Activated T-helper 1 cell treated with Interleukin-2 at 50 U/mL for 16 hours (primary cell): Measurements from ENCODE around the gene PUM2.
"Not testable (repeated sequence)": the region's sequence is repeated elsewhere in the genome, so short reads cannot be mapped to it uniquely, and the experiment has no call there.

ENCODE experiments used
- DNase-seq: peaks from one replicate; pipeline ENCODE4 v3.0.0-alpha.2; 2020; ENCODE audit warnings: low read depth

Gene PUM2

DNA sequence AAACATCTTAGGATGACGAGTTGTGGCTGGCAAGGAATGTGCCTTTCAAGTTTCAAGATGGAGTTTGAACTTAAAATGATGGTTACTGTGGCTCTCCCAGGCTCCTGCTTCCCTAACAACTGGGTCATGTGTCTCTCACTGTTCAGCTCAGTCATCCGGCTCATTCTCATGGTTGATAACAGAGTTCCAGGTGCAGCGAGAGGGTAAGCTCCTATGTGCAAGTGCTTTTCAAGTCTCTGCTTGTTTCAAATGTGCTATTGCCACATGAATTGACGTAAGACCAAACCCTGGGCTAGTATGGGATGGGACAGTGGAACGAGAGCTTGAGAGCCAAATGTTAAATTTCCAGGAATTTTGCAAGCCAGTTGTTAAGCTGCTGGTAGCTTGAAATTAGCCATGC is 19.5 kb upstream of the PUM2 start:
- DNase-seq, result no peak

GRCh38 chr2:20369366-20369765 is 18.7 kb upstream of the PUM2 start:
- DNase-seq, result no peak

DNA sequence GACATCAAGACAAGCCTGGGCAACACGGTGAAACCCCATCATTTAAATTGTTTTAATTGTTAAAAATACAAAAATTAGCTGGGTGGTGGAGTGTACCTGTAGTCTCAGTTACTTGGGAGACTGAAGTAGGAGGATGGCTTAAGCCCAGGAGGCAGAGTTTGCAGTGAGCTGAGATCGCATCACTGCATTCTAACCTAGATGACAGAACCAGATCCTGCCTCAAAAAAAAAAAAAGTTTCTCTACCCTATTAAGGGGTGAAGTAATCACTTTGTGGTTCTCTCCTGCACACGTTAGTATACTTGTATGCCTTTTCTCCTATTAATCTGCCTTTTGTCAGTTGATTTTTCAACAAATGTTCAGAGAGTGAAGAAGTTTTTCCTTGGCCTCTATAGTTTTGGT is 18.1 kb upstream of the PUM2 start:
- DNase-seq, result no peak

DNA sequence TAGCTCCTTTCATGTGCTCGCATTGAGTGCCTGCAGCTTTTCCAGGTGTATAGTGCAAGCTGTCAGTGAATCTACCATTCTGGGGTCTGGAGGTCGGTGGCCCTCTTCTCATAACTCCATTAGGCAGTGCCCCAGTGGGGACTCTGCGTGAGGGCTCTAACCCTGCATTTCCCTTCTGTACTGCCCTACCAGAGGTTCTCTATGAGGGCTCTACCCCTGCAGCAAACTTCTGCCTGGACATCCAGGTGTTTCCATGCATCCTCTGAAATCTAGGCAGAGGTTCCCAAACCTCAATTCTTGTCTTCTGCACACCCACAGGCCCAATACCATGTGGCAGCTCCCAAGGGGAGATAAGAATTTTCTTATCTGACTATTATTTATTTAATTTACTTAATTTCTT is 17.3 kb upstream of the PUM2 start:
- DNase-seq, result not testable (repeated sequence)

- DNase-seq, result no peak
These were observed 16.1 kb upstream of the PUM2 start for GRCh38 chr2:20366672-20367116.

DNA sequence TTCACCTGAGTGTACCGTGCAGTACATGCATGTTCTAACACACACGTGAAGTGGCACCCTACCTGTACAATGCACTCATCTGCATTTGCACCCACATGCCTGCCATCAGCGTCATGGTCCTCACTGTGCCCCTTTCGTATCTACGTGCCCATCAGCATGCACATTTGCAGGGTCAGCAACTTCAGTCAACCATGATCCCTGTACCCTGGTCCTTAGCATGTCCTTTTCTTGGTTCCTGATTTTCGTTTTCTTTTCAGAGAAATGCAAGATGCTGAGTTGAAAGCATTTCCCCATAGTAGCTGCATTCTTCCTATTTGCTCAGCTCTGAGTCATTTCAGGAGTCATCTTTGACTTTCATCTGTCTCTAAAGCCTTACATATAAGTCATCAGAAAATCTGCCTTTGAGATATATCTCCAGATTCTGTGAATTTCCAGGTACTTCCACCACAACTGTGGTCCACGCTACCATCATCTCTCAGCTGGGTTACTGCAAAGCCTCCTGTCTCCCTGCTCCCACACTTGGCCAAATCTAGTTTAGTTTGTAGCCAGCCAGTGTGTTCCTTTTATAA is 14.7 kb upstream of the PUM2 start:
- DNase-seq, result no peak

GRCh38 chr2:20363578-20363977 is 12.9 kb upstream of the PUM2 start:
- no peak for DNase-seq

GRCh38 chr2:20362701-20363435 is 12.2 kb upstream of the PUM2 start:
- DNase-seq, result no peak

- DNase-seq, result no peak
These were observed 11.2 kb upstream of the PUM2 start for GRCh38 chr2:20361893-20362292.

- no peak for DNase-seq
These were observed 8.5 kb upstream of the PUM2 start for GRCh38 chr2:20359096-20359495.

GRCh38 chr2:20357638-20358389 is 7.2 kb upstream of the PUM2 start:
- DNase-seq, result no peak

DNA sequence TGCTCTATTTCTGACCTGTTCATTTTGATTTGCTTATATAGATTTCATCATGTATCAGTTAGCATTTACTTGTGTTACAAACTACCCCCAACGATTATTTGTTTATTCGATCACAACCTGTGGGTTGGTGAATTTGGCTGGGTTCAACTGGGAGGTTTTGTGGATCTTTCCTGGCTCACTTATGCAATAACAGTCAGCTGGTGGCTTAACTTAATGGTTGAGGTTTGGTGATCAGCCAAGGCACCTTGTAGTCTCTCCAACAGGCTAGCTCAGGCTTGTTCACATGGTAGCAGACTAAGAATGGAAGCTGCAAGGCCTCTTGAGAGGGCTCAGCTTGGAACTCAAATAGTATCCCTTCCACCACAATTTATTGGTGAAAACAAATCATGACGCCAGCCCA is 5.4 kb upstream of the PUM2 start:
- DNase-seq, result no peak

- no peak for DNase-seq
These were observed 4.5 kb upstream of the PUM2 start for GRCh38 chr2:20355131-20355530.

- no peak for DNase-seq
These were observed 2.8 kb upstream of the PUM2 start for GRCh38 chr2:20353241-20353992.

GRCh38 chr2:20352581-20353216 is 2.1 kb upstream of the PUM2 start:
- no peak for DNase-seq

DNA sequence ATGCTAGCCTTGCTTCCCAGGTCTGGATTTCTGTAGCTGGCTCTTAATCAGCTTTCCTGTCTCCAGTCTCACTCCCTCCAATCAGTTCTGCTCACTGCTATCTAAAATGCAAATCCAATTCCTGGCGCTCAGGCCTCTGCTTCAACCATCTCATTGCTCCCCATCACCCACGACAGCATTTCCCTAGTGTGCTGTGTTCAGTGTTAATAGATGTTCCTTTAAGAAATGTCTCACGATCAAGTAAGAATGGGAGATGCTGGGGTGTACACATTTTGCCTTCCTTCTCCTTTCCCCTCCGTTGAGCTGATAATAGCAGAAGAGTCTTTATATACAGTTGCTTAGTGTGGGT is 1.6 kb upstream of the PUM2 start:
- DNase-seq, result no peak

DNA sequence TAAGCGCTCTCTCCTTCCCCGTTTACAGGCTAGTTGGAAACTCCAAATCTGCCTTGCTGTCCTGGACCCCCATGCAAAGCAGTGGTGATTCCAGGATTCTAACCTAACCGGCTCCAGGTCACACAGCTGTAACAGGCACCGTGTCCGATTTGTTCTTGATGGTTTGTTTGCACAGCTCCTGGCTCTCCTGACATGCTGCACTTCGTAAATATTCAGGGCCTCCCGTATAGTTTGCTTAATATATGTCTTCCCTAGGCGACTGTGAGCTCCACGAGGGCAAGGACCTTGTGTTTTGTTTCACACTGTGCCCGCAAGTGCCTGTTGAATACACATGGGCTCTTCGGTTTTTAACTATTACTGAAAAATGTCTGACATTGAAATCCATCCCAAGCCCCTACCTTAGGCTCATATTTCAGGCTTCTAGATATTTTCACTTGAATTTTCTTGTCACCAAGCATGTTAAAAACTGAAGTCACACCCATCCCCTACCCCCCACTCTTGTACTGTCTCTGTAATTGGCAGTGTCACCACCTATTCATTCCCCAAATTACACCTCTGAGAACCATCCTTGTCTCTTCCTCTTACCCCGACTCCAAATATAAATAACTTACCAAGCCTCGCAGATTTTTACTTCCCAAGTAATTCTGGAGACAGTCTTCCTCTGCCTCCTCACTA is 1.0 kb upstream of the PUM2 start:
- DNase-seq, result no peak

GRCh38 chr2:20350041-20350712 is 467 bp downstream of the PUM2 start:
- DNase-seq, result peak; percentile 46

- DNase-seq, result no peak
These were observed 1.1 kb downstream of the PUM2 start for GRCh38 chr2:20349513-20349921.

DNA sequence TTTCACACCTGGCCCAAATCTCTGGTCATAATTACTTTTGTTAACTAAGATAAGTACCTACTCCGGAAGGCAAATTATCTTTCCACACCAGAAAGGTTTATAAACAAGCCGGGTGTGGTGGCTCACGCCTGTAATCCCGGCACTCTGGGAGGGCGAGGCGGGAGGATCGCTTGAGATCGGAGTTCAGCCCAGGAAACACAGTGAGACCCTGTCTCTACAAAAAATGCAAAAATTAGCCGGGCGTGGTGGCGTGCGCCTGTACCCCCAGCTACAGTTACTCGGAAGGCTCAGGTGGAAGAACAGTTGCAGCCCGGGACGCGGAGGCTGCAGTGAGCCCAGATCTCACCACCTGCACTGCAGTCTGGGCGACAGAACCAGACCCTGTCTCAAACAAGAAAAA is 2.1 kb downstream of the PUM2 start:
- no peak for DNase-seq
